ENCODE results near the gene SFTPB. TPM values are rescaled to one million over a fixed set of nuclear protein-coding genes. Genes with fewer than 3 reads are reported as not detected.

Gene SFTPB
- total RNA-seq, 2 experiments from 2014 or later, result not detected

- H3K9me2 ChIP-seq (ENCODE audit: insufficient read depth, low read length), result no peaks in the 10 kb centered on the region
These were observed 18.5 kb downstream of the SFTPB start for GRCh38 chr2:85649201-85650190.

GRCh38 chr2:85648619-85649018, 19.4 kb downstream of the SFTPB start:
- H3K4me1 ChIP-seq (ENCODE audit: insufficient read depth, low read length, poor library complexity, severe bottlenecking), result no peaks in the 10 kb centered on the region
- no peaks in the 10 kb centered on the region for H3K79me2 ChIP-seq (ENCODE audit: insufficient read depth, low read depth, low read length)
- intact Hi-C loops (cut with micrococcal nuclease; ENCODE audit: unreplicated experiment), result no loop called here
- H3K4me2 ChIP-seq (ENCODE audit: low read length), result no peak overlapping the region
- ChIA-PET CTCF (ENCODE audit: unreplicated experiment) (interaction anchor here (0.6 to 1.6 kb wide), 2 partner anchors 11 to 193 kb away, joined by 3 to 5 read pairs; no protein-coding TSS in a partner anchor), POLR2A (no interaction called here)
- no peaks in the 10 kb centered on the region for H3K9me3 ChIP-seq (ENCODE audit: low read length)
- no TSS peak for BruUV-seq (replicated peaks)
- H3K4me3 ChIP-seq (ENCODE audit: low read depth, low read length, poor library complexity, severe bottlenecking), result no peak overlapping the region
- no peak for TF ChIP-seq EZH2phosphoT487 (IDR thresholded peaks at IDR 0.05; ENCODE audit: borderline replicate concordance, low read depth, low read length)
- peak; percentile 75 for TF ChIP-seq CTCF (conservative IDR thresholded peaks at IDR 0.05; ENCODE audit: low read length)
- H2AFZ ChIP-seq (ENCODE audit: low read length), result no peak overlapping the region
- H3K36me3 ChIP-seq (ENCODE audit: insufficient read depth, low read length), result peaks cover 97% of the 10 kb centered on the region
- peak; percentile 32 for DNase-seq (ENCODE audit: low spot score)
- H3K9me2 ChIP-seq (ENCODE audit: insufficient read depth, low read length), result no peaks in the 10 kb centered on the region
- no peak overlapping the region for H3K27ac ChIP-seq (ENCODE audit: low read depth, low read length, poor library complexity, severe bottlenecking)
- no peaks in the 10 kb centered on the region for H4K20me1 ChIP-seq (ENCODE audit: insufficient read depth, low read length)

More at GRCh38 chr2:85649201-85650190, 18.5 kb downstream of the SFTPB start:
- peaks cover 97% of the 10 kb centered on the region for H3K36me3 ChIP-seq (ENCODE audit: insufficient read depth, low read length)
- no peak overlapping the region for H3K27ac ChIP-seq (ENCODE audit: low read depth, low read length, poor library complexity, severe bottlenecking)
- H3K4me2 ChIP-seq (ENCODE audit: low read length), result no peak overlapping the region
- no TSS peak for BruUV-seq (replicated peaks)
- POLR2A ChIA-PET, result interaction anchor here (0.5 kb wide), 1 partner anchor 512 kb away, joined by 4 read pairs; no protein-coding TSS in a partner anchor
- TF ChIP-seq EZH2phosphoT487 (IDR thresholded peaks at IDR 0.05; ENCODE audit: borderline replicate concordance, low read depth, low read length) (no peak), CTCF (conservative IDR thresholded peaks at IDR 0.05; ENCODE audit: low read length) (no peak)
- H2AFZ ChIP-seq (ENCODE audit: low read length), result no peak overlapping the region
- H3K9me3 ChIP-seq (ENCODE audit: low read length), result no peaks in the 10 kb centered on the region
- CTCF ChIA-PET (ENCODE audit: unreplicated experiment), result interaction anchor here (0.6 to 1.6 kb wide), 2 partner anchors 12 to 194 kb away, joined by 3 to 5 read pairs; no protein-coding TSS in a partner anchor
- H3K79me2 ChIP-seq (ENCODE audit: insufficient read depth, low read depth, low read length), result no peaks in the 10 kb centered on the region
- H3K4me3 ChIP-seq (ENCODE audit: low read depth, low read length, poor library complexity, severe bottlenecking), result no peak overlapping the region
- no peak for DNase-seq (ENCODE audit: low spot score)
- H4K20me1 ChIP-seq (ENCODE audit: insufficient read depth, low read length), result no peaks in the 10 kb centered on the region
- intact Hi-C loops (cut with micrococcal nuclease; ENCODE audit: unreplicated experiment), result no loop called here
- H3K4me1 ChIP-seq (ENCODE audit: insufficient read depth, low read length, poor library complexity, severe bottlenecking), result no peaks in the 10 kb centered on the region
